Measurements from ENCODE around the gene ABHD13. TPM values are rescaled to one million over a fixed set of nuclear protein-coding genes. Genes with fewer than 3 reads are reported as not detected.

The ABHD13 gene
- total RNA-seq, 4 donors from 2014 or later, result 8.1 to 13.4 (median 9.2) TPM

GRCh38 chr13:108195861-108196260 is 22.3 kb upstream of the ABHD13 start:
- H3K4me3 ChIP-seq, result no peak overlapping the region
- no peaks in the 10 kb centered on the region for H3K4me1 ChIP-seq
- peaks cover 13% of the 10 kb centered on the region for H3K9me3 ChIP-seq
- H3K27me3 ChIP-seq, result no peaks in the 10 kb centered on the region
- no peak for DNase-seq (ENCODE audit: low spot score in 2 of 2)
- H3K36me3 ChIP-seq, result no peaks in the 10 kb centered on the region
- 78% methylated on average over 2 of the region's 5 CpGs for whole genome bisulfite sequencing
- H3K27ac ChIP-seq, result no peak overlapping the region
- TF ChIP-seq POLR2A (IDR thresholded peaks at IDR 0.05) (no peak), CTCF (IDR thresholded peaks at IDR 0.05) (no peak), EP300 (IDR thresholded peaks at IDR 0.05) (no peak), POLR2AphosphoS5 (IDR thresholded peaks at IDR 0.05) (no peak)

DNA sequence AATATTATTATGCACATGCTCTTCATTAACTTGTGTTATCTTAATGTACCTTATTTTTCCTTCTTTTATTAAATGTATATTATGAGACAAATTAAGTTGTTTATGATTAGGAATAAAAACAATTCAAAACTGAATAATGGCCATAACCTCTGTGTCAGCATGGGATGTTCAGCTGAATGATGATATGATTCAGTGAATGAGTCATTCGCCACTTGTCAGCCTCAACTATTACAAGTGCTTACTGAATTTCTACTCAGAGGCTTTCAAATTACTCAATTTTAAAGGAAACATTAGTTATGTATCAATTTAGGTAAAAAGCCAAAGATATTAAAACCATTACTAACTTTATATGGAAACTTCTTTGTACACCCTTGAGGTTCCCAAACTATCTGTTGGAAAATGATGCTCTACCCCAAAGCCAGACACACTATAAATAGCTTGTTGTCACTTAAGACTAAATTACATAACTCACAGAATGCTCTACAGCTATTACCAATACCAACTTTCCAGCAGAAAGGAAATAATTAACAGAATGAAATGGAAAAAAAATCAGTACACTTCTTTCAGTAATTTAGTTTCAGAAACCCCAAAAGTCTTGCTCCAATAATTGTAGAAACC is 17.3 kb upstream of the ABHD13 start:
- H3K27ac ChIP-seq, result no peak overlapping the region
- DNase-seq (ENCODE audit: low spot score in 2 of 2), result no peak
- no peaks in the 10 kb centered on the region for H3K4me1 ChIP-seq
- TF ChIP-seq POLR2AphosphoS5 (IDR thresholded peaks at IDR 0.05) (no peak), POLR2A (IDR thresholded peaks at IDR 0.05) (no peak), CTCF (IDR thresholded peaks at IDR 0.05) (no peak), EP300 (IDR thresholded peaks at IDR 0.05) (no peak)
- WGBS, result 72% methylated on average over 1 of the region's 1 CpG
- H3K9me3 ChIP-seq, result no peaks in the 10 kb centered on the region
- H3K36me3 ChIP-seq, result no peaks in the 10 kb centered on the region
- H3K4me3 ChIP-seq, result no peak overlapping the region
- no peaks in the 10 kb centered on the region for H3K27me3 ChIP-seq

- no peak for DNase-seq (ENCODE audit: low spot score in 2 of 2)
- TF ChIP-seq EP300 (IDR thresholded peaks at IDR 0.05) (no peak), POLR2AphosphoS5 (IDR thresholded peaks at IDR 0.05) (no peak), CTCF (IDR thresholded peaks at IDR 0.05) (no peak), POLR2A (IDR thresholded peaks at IDR 0.05) (no peak)
- H3K4me1 ChIP-seq, result peaks cover 12% of the 10 kb centered on the region
- H3K27me3 ChIP-seq, result no peaks in the 10 kb centered on the region
- peaks cover 24% of the 10 kb centered on the region for H3K36me3 ChIP-seq
- no peaks in the 10 kb centered on the region for H3K9me3 ChIP-seq
- H3K27ac ChIP-seq, result no peak overlapping the region
- 87% methylated on average over 2 of the region's 2 CpGs for WGBS
- no peak overlapping the region for H3K4me3 ChIP-seq
Observed at GRCh38 chr13:108210551-108210950, 7.6 kb upstream of the ABHD13 start.

GRCh38 chr13:108212886-108213285 is 5.3 kb upstream of the ABHD13 start:
- Histone ChIP-seq H3K4me1 (peaks cover 35% of the 10 kb centered on the region), H3K36me3 (peaks cover 24% of the 10 kb centered on the region), H3K9me3 (no peaks in the 10 kb centered on the region), H3K4me3 (no peak overlapping the region), H3K27me3 (no peaks in the 10 kb centered on the region), H3K27ac (no peak overlapping the region)
- DNase-seq (ENCODE audit: low spot score in 2 of 2), result no peak
- no peak for TF ChIP-seq EP300 (IDR thresholded peaks at IDR 0.05)
- no peak for TF ChIP-seq CTCF (IDR thresholded peaks at IDR 0.05)
- no peak for TF ChIP-seq POLR2A (IDR thresholded peaks at IDR 0.05)
- TF ChIP-seq POLR2AphosphoS5 (IDR thresholded peaks at IDR 0.05), result no peak
- 87% methylated on average over 4 of the region's 4 CpGs for WGBS

DNA sequence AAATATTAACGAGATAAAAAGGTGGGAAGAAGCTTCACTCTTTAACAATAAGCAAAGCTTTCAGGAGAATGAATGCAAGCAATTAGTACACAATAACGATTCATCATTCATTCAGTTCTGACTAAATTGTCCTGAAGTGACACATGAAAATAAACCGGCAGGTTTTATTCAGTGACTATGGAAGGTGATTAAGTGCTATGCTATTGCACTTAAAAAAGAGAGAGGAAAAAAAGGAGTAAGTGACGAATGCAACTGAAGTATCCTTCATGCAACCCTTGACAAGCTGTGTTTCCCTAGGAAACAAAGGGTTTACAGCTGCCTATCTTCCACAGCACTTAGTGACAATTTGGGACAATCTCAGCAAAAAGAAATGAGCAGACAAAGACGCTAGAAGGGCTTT is 4.2 kb upstream of the ABHD13 start:
- Histone ChIP-seq H3K4me3 (peak overlapping the region; percentile 54), H3K27me3 (no peaks in the 10 kb centered on the region), H3K36me3 (peaks cover 22% of the 10 kb centered on the region), H3K9me3 (no peaks in the 10 kb centered on the region), H3K27ac (no peak overlapping the region), H3K4me1 (peaks cover 35% of the 10 kb centered on the region)
- whole genome bisulfite sequencing, result 54% methylated on average over 5 of the region's 5 CpGs
- DNase-seq (ENCODE audit: low spot score in 2 of 2), result no peak
- TF ChIP-seq POLR2A (IDR thresholded peaks at IDR 0.05) (no peak), CTCF (IDR thresholded peaks at IDR 0.05) (no peak), EP300 (IDR thresholded peaks at IDR 0.05) (no peak), POLR2AphosphoS5 (IDR thresholded peaks at IDR 0.05) (no peak)

Data from suprapubic skin (tissue), 4 donors.